Osteocyte (in vitro differentiated cells): ENCODE measurements around the gene PCDHA1. TPM values are rescaled to one million over a fixed set of nuclear protein-coding genes. Genes with fewer than 3 reads are reported as not detected.

Source experiments
- DNase-seq: peaks from one replicate; pipeline ENCODE4 v3.0.0; 2021; ENCODE audit warnings: mixed read lengths; ENCODE audit not compliant: unreplicated experiment; ENCODE audit errors: extremely low spot score
- H3K27ac Mint-ChIP-seq: one replicate; pipeline ENCODE4 v1.8.0; 2021; ENCODE audit warnings: mild to moderate bottlenecking, mixed read lengths; ENCODE audit not compliant: unreplicated experiment
- H3K27me3 Mint-ChIP-seq: one replicate; pipeline ENCODE4 v1.8.0; 2021; ENCODE audit warnings: mixed read lengths; ENCODE audit not compliant: unreplicated experiment
- H3K36me3 Mint-ChIP-seq: one replicate; pipeline ENCODE4 v1.8.0; 2021; ENCODE audit warnings: mixed read lengths; ENCODE audit not compliant: unreplicated experiment
- H3K4me1 Mint-ChIP-seq: one replicate; pipeline ENCODE4 v1.8.0; 2021; ENCODE audit warnings: mixed read lengths; ENCODE audit not compliant: unreplicated experiment
- H3K4me3 Mint-ChIP-seq: one replicate; pipeline ENCODE4 v1.8.0; 2021; ENCODE audit warnings: mild to moderate bottlenecking, moderate library complexity, mixed read lengths; ENCODE audit not compliant: unreplicated experiment
- H3K9me3 Mint-ChIP-seq: one replicate; pipeline ENCODE4 v1.8.0; 2021; ENCODE audit warnings: mixed read lengths; ENCODE audit not compliant: unreplicated experiment
- total RNA-seq: library from RNA; stranded (reverse); gene quantifications from 2 replicates; pipeline ENCODE4 v1.2.1, GENCODE V29; 2021
- TF ChIP-seq, protein P1 (sequence below): fragments of 200-600 bp; sonication (generic); IDR thresholded peaks from 2 replicates; pipeline ENCODE4 v1.5.0; 2021; ENCODE audit warnings: antibody characterized with exemption, mild to moderate bottlenecking, moderate library complexity

The PCDHA1 gene
- total RNA-seq, 1 donor from 2014 or later = not detected

DNA sequence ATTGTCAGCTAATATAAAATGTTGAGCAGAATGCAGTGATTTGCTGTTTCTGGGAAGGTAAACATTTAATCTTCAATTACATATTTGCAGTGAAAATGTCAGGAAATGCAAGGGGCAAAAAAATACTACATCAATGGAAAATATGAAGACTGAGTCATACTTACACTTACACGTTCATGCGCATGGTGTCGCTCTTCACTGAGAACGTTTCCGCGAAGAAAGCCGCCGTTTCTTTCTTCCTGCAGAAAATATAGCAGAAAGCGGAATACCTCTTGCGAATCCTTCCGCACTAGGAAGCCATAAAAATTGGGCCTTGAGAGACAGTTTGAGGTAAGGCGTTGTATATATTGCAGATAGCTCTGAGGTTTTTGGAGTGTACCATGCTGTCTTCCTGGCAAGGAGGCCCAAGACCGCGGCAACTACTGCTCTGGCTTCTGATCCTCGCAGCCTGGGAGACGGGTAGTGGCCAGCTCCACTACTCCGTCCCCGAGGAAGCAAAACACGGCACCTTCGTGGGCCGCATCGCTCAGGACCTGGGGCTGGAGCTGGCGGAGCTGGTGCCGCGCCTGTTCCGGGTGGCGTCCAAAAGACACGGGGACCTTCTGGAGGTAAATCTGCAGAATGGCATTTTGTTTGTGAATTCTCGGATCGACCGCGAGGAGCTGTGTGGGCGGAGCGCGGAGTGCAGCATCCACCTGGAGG lies 96.1 kb downstream of the PCDHA1 start, which contains the start of gene PCDHA13:
PCDHA13 (plus strand) TSS at position 236 of the 702 bp plus-strand sequence; CDS start at position 381, 145 bp downstream.
- no peak within 1 kb of the TSS for H3K27ac Mint-ChIP-seq
- no peak for DNase-seq
- H3K36me3 Mint-ChIP-seq = peaks cover 26% of the 10 kb centered on the region

DNA sequence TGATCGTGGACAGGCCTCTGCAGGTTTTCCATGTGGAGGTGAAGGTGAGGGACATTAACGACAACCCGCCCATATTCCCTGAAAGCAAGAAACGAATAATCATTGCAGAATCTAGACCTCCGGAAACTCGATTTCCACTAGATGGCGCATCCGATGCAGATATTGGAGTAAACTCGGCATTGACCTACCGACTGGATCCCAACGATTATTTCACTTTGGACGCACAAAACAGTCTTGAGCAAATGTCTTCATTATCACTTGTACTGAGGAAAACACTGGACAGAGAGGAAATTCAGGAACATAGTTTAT lies 96.6 kb downstream of the PCDHA1 start:
- no peak overlapping the region for H3K4me3 Mint-ChIP-seq
- H3K4me1 Mint-ChIP-seq = no peaks in the 10 kb centered on the region
- H3K36me3 Mint-ChIP-seq = peaks cover 28% of the 10 kb centered on the region
- no peak overlapping the region for H3K27ac Mint-ChIP-seq
- peaks cover 19% of the 10 kb centered on the region for H3K9me3 Mint-ChIP-seq
- DNase-seq = no peak
- no peaks in the 10 kb centered on the region for H3K27me3 Mint-ChIP-seq
- TF ChIP-seq, protein P1, sequence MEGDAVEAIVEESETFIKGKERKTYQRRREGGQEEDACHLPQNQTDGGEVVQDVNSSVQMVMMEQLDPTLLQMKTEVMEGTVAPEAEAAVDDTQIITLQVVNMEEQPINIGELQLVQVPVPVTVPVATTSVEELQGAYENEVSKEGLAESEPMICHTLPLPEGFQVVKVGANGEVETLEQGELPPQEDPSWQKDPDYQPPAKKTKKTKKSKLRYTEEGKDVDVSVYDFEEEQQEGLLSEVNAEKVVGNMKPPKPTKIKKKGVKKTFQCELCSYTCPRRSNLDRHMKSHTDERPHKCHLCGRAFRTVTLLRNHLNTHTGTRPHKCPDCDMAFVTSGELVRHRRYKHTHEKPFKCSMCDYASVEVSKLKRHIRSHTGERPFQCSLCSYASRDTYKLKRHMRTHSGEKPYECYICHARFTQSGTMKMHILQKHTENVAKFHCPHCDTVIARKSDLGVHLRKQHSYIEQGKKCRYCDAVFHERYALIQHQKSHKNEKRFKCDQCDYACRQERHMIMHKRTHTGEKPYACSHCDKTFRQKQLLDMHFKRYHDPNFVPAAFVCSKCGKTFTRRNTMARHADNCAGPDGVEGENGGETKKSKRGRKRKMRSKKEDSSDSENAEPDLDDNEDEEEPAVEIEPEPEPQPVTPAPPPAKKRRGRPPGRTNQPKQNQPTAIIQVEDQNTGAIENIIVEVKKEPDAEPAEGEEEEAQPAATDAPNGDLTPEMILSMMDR = peak; percentile 15

More for the DNA sequence above, 96.1 kb downstream of the PCDHA1 start, which contains the start of gene PCDHA13:
- Mint-ChIP-seq H3K4me1 (no peaks in the 10 kb centered on the region), H3K27me3 (no peaks in the 10 kb centered on the region), H3K4me3 (no peak within 1 kb of the TSS), H3K9me3 (peaks cover 19% of the 10 kb centered on the region)
- TF ChIP-seq, protein P1 = no peak

DNA sequence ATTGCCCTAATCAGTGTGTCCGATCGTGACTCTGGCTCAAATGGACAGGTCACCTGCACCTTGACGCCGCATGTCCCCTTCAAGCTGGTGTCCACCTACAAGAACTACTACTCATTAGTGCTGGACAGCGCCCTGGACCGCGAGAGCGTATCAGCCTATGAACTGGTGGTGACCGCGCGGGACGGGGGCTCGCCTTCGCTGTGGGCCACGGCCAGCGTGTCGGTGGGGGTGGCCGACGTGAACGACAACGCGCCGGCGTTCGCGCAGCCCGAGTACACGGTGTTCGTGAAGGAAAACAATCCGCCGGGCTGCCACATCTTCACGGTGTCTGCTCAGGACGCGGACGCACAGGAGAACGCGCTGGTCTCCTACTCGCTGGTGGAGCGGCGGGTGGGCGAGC lies 97.4 kb downstream of the PCDHA1 start:
- Mint-ChIP-seq H3K36me3 (peaks cover 28% of the 10 kb centered on the region), H3K27me3 (no peaks in the 10 kb centered on the region), H3K4me1 (no peaks in the 10 kb centered on the region), H3K9me3 (peaks cover 19% of the 10 kb centered on the region), H3K27ac (no peak overlapping the region), H3K4me3 (no peak overlapping the region)
- TF ChIP-seq, protein P1 = no peak
- no peak for DNase-seq

DNA sequence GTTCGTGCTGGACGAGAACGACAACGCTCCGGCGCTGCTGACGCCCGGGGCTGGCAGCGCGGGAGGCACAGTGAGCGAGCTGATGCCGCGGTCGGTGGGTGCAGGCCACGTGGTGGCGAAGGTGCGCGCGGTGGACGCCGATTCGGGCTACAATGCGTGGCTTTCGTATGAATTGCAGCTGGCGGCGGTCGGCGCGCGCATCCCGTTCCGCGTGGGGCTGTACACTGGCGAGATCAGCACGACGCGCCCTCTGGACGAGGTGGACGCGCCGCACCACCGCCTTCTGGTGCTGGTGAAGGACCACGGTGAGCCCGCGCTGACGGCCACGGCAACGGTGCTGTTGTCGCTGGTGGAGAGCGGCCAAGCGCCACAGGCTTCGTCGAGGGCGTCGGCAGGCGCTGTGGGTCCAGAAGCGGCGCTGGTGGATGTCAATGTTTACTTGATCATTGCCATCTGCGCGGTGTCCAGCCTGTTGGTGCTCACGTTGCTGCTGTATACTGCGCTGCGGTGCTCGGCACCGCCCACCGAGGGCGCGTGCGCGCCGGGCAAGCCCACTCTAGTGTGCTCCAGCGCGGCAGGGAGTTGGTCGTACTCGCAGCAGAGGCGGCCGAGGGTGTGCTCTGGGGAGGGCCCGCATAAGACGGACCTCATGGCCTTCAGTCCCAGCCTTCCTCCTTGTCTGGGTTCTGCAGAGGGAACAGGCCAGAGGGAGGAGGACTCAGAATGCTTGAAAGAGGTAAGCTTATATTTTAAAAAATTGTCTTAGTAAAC lies 98.2 kb downstream of the PCDHA1 start:
- no peaks in the 10 kb centered on the region for H3K4me1 Mint-ChIP-seq
- no peak for DNase-seq

More for the DNA sequence above, 98.2 kb downstream of the PCDHA1 start:
- TF ChIP-seq, protein P1 = no peak
- no peaks in the 10 kb centered on the region for H3K27me3 Mint-ChIP-seq
- no peak overlapping the region for H3K4me3 Mint-ChIP-seq
- H3K9me3 Mint-ChIP-seq = peaks cover 19% of the 10 kb centered on the region
- H3K27ac Mint-ChIP-seq = no peak overlapping the region
- H3K36me3 Mint-ChIP-seq = peaks cover 28% of the 10 kb centered on the region
